ENCODE results near the gene ATP1A3. TPM values are rescaled to one million over a fixed set of nuclear protein-coding genes. Genes with fewer than 3 reads are reported as not detected.

ATP1A3 gene
- total and polyA plus RNA-seq, 2 of the 13 experiments (the other 11 are each of a cell fraction or from before 2014, with no cell fraction given) = 0.01 to 0.04 TPM

DNA sequence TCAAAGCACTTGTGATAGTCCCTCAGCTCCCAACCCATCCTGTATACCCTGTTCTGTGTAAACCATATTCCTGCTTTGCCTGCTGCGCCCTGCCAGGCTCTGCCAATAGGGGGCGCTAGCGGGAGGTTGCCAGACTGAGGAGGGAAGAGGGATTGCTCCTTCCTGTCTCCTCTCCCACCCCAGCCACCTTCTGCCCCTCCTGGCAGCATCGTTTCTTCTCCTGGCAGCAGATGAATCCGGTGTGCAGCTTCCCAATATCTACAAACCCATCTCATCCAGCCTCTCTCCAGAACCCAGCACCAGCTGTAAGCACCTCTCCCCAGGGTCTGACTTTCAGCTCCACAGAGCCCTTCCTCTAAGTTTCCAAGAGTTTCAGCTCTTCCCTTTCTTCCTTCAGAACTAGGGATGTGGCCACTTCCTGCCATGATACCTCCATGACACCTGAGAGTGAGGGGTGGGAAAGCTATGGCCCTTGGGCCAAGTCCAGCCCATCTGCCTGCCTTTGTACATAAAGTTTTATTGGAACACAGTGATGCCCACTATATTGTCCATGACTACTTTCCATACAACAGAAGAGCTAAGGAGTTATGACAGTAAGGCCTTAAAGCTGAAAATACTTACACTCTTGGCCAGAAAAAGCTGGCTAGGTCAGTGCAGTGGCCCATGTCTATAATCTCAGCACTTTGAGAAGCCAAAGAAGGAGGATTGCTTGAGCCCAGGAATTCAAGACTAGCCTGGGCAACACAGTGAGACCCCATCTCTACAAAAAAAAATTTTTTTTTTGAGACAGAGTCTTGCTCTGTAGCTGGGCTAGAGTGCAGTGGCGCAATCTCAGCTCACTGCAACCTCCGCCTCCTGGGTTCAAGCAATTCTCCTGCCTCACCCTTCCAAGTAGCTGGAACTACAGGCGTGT, 34.5 kb upstream of the ATP1A3 start:
- H4K20me1 ChIP-seq (ENCODE audit: insufficient read depth, low read length) = no peaks in the 10 kb centered on the region
- DNase-seq (ENCODE audit: low spot score) = no peak
- no peak overlapping the region for H2AFZ ChIP-seq (ENCODE audit: low read length)
- H3K27me3 ChIP-seq (ENCODE audit: control insufficient read depth in 1 of 2, insufficient read depth in 2 of 2, low read length in 2 of 2) = peaks cover 0 to 24% of the 10 kb centered on the region in 2 experiments; a peak in 3 of 5 replicates
- no peak; the same call in 2 of the 3 replicates for ATAC-seq
- in situ Hi-C loops (cut with HindIII; ENCODE audit: extremely low pct_ligation_motif_present, low pct_unique_long_range_greater_than_20kb) = no loop called here
- WGBS (ENCODE audit: low lambda C conversion rate) = 20% methylated on average over 7 of the region's 8 CpGs
- no peaks in the 10 kb centered on the region for H3K79me2 ChIP-seq (ENCODE audit: insufficient read depth, low read length)
- H3K4me1 ChIP-seq (ENCODE audit: insufficient read depth, low read length) = peaks cover 6% of the 10 kb centered on the region; the same call in 1 of the 2 replicates
- no TSS peak for BruUV-seq (replicated peaks)
- no peaks in the 10 kb centered on the region for H3K36me3 ChIP-seq (replicated peaks in 1 of 2; ENCODE audit: control insufficient read depth in 1 of 2, insufficient read depth in 2 of 2, low read length in 2 of 2)
- no peak overlapping the region for H3K27ac ChIP-seq (ENCODE audit: extremely low read length, insufficient read depth, low read length)
- no peak overlapping the region for H3K9ac ChIP-seq (ENCODE audit: insufficient read depth, low read depth, low read length)
- POLR2A ChIA-PET = interaction anchor here (1.3 kb wide), 1 partner anchor 47 kb away, joined by 3 read pairs; the partner anchor contains the start of gene ZNF574
- H3K9me3 ChIP-seq (ENCODE audit: low read length) = no peaks in the 10 kb centered on the region
- no peak overlapping the region for H3K4me3 ChIP-seq (replicated peaks in 1 of 3; ENCODE audit: insufficient read depth in 1 of 3, low read depth in 2 of 3, low read length in 3 of 3)
- CTCF ChIA-PET (ENCODE audit: low intra/inter-chr PET ratio, low total read pairs) = no interaction called here
- TF ChIP-seq, protein P1, sequence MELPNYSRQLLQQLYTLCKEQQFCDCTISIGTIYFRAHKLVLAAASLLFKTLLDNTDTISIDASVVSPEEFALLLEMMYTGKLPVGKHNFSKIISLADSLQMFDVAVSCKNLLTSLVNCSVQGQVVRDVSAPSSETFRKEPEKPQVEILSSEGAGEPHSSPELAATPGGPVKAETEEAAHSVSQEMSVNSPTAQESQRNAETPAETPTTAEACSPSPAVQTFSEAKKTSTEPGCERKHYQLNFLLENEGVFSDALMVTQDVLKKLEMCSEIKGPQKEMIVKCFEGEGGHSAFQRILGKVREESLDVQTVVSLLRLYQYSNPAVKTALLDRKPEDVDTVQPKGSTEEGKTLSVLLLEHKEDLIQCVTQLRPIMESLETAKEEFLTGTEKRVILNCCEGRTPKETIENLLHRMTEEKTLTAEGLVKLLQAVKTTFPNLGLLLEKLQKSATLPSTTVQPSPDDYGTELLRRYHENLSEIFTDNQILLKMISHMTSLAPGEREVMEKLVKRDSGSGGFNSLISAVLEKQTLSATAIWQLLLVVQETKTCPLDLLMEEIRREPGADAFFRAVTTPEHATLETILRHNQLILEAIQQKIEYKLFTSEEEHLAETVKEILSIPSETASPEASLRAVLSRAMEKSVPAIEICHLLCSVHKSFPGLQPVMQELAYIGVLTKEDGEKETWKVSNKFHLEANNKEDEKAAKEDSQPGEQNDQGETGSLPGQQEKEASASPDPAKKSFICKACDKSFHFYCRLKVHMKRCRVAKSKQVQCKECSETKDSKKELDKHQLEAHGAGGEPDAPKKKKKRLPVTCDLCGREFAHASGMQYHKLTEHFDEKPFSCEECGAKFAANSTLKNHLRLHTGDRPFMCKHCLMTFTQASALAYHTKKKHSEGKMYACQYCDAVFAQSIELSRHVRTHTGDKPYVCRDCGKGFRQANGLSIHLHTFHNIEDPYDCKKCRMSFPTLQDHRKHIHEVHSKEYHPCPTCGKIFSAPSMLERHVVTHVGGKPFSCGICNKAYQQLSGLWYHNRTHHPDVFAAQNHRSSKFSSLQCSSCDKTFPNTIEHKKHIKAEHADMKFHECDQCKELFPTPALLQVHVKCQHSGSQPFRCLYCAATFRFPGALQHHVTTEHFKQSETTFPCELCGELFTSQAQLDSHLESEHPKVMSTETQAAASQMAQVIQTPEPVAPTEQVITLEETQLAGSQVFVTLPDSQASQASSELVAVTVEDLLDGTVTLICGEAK (IDR thresholded peaks at IDR 0.05) = 0 out of 2 replicates have a peak, but pooled peaks have one; percentile 25
- TF ChIP-seq, protein P1 (CRISPR knock-in tag; IDR thresholded peaks at IDR 0.05) = peak; percentile 83
- TF ChIP-seq, protein P2, sequence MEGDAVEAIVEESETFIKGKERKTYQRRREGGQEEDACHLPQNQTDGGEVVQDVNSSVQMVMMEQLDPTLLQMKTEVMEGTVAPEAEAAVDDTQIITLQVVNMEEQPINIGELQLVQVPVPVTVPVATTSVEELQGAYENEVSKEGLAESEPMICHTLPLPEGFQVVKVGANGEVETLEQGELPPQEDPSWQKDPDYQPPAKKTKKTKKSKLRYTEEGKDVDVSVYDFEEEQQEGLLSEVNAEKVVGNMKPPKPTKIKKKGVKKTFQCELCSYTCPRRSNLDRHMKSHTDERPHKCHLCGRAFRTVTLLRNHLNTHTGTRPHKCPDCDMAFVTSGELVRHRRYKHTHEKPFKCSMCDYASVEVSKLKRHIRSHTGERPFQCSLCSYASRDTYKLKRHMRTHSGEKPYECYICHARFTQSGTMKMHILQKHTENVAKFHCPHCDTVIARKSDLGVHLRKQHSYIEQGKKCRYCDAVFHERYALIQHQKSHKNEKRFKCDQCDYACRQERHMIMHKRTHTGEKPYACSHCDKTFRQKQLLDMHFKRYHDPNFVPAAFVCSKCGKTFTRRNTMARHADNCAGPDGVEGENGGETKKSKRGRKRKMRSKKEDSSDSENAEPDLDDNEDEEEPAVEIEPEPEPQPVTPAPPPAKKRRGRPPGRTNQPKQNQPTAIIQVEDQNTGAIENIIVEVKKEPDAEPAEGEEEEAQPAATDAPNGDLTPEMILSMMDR (CRISPR knock-in tag; IDR thresholded peaks at IDR 0.05) = peak; percentile 50
- no peak for TF ChIP-seq ZBTB42 (CRISPR knock-in tag; IDR thresholded peaks at IDR 0.05)
- intact Hi-C loops (cut with micrococcal nuclease; ENCODE audit: unreplicated experiment) = no loop called here
- H3K4me2 ChIP-seq (ENCODE audit: low read depth, low read length) = no peak overlapping the region
- FAIRE-seq = no peak

Measured in HepG2 (cell line).